CD1c-positive myeloid dendritic cell (primary cell): Measurements from ENCODE around the gene PAX6.

ENCODE experiments used
- DNase-seq: peaks from one replicate; pipeline ENCODE4 v3.0.0-alpha.2; 2016; ENCODE audit errors: extremely low spot score

PAX6 gene

DNA sequence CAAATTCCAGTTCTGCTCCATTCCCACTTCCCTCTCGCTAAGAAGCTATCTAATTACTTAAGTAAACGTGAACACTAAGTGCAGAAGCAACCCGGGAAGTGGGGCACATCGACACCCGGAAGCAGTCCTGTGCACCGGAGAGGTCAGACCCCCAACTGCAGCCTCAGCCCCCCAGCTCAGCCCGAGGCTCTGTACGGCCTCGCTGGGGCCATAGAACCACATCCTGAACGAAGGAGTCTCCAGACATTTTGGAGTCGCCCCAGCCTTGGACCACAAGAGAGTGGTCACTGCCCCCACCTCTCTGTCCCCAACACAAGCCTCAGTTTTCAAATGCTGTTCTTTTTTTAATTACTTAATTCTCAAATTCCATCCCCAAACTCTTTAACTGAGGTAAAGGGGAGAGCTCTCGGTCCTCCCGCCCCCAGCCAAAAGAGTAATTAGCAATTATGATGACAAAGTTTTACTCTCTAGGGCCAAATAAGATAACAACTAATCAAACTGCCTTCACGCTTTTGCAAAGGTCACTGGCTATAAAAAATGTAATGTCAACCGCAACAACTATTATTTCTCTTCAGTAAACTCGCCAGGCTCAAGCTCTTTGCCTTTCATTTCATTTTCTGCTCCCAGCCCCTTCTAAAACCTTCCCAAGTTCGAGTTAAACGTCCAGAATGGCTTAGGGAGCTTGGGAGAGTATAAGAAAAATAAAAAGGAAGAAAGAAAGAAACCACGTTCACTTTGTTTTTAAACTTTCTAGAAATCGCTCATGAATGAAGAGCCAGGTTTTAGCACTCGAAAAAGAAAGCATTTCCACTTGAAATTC is 2.2 kb downstream of the PAX6 start:
- DNase-seq: no peak

DNA sequence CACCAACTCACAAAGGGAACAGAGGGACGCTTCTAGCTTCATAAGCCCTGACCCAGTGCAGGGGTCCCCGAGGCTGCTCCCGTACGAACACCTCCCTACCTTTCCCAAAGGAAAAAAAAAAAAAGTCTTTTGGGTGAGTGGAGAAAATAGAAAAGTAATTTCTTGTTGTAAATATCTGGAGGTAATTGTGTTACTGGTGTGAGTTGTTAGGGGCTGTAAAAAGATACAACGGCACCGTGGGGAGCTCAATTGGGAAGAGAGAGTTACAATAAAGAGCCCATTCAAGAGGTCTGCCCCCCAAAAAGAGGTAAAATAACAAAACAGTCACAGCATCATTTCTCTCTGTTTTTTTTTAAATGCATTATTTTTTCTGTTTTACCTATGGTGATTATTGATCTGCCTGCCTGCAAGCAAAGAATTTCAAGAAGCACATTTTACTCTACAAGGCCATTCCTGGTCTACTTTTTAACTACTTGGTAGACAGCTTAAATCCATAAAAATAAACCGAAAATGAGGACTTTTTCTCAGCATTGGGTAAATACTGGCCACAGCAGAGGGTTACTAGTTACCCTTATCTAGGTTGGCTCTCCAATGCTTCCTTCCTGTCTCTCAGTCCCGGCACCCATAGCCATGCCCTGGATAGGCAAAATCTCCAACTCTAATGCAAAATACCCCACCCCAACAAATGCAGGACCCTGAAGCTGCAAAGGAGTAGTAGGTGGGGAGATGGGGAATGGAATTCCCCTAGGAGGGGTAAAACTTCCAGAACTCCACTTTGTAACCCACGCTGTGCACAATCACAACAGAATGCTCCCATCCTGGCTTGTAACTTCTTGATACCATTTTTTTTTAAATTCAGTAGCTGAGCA is 3.1 kb downstream of the PAX6 start:
- DNase-seq: no peak

DNA sequence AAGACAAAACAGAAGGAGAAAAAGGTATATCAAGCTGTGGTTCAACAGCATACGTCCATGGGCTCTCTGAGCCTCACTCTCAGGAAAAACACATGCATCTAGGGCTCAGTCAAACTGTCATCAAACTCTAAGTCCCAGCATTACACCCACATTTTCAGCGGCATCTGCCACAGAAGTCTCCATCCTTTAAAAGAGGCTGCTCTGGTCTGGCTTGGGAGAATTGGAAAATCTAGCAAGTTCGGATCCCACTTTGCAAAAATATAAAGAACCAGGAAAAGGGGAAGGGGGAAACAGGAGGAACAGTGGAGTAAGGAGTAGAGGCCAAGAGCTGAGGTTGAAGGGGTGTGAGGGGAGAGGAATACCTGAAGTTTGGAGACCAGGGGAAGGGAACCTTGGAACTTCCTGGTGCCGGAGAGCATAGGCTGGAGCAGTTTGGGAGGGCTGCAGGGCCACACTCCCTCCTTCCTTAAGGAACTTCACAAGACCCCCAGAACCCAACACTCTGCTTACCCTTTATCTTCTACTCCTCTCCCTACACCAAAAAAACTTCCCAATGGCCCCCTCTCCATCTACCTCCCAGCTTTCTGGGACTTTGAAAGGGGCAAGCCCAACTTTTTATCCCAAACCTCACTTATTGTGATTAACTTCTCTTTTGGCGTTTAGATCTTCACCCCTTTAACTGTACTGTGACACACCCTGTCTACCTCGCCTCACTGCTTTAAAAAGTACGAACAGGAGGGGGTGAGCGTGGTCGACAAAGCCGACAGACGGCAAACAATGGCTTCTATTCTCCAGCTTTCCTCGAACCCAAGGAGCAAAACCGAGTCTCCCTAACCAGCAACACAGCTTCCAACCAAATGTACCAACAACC is 4.0 kb downstream of the PAX6 start:
- no peak for DNase-seq

DNA sequence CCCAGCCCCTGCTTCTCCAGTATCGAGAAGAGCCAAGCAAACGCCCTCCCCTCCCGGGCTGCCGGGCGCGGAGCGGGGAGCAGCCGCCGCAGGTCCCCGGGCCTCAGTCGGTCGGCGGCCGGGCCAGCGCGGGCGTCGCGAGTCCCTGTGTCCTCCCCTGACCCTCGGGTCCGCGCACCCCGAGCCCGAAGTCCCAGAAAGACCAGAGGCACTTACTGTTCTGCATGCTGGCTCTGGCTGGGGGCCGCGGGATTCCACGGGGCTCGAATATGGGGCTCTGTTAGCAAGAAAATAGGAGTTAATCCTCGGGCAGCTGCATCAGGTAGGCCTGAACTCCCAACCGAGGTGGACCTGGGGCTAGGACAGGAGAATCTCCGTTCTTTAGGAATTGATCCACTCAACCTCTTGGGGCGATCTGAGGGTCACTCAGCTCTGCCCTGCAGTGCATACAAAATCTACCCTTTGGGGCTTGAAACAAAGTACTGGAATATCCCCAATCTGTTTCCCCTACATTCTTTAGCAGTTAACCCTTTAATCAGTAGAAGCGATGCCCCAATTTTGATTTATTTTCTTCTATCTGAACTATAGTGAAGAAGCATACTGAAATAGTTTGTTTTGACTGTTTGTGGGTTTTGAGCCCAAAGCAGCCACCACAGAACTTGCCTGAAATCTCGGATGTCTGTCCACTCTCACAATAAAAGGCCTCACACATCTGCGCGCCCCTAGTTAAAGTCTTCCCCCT is 4.8 kb downstream of the PAX6 start:
- no peak for DNase-seq

DNA sequence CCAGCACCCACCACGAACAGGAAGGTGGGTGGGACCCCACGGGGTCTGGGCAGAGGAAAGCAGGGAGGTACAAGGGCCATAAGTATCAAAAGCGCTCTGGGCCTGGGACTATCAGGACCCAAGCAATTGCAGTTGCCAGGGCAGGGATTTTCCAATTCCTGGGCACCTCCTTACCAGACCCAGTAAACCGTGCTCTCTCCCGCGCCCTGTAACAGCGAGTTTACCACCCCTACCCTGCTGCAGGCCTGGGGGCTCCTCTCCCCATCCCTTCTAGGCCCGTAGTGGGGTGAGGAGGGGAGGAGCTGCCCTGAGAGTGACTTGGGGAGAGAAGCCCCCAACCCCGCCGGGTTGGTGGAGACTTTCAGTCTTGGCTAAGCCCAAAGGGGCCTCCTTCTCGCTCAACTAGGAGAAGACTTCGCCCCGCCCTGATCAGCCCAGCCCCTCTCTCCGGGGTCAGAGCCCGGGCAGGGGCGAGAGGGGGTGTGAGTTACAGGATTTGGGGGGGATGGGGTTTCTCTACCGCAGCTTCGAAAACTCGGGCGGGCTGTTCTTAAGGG is 5.4 kb downstream of the PAX6 start:
- no peak for DNase-seq

DNA sequence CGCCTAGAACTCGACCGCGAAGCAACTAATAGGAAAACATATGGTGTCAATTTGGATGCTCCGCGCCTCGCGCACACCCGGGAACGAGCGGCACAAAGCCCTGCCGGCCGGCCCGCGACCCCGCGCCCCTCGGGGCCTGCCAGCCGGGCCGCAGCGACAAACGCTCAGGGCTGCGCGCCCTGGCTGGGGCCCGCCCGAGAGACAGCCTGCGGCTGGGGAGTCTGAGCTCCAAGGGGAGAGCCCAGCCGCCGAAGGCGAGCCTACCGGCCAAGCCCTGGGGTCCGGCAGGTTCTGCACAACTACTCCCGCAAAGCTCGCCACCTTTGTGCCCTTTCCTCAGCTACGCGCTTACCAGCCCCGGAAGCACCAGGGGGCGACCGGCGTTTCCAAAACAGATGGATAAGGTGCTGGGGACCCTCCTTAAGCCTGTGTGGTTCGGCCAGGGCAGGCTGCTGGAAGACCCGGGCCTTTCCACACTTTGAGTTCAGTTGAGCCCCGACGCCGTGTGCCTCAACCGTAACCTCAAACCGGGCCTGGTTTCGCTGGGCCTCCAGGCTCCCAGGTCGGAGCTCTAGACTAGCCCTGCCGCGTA is 6.0 kb downstream of the PAX6 start:
- no peak for DNase-seq

DNA sequence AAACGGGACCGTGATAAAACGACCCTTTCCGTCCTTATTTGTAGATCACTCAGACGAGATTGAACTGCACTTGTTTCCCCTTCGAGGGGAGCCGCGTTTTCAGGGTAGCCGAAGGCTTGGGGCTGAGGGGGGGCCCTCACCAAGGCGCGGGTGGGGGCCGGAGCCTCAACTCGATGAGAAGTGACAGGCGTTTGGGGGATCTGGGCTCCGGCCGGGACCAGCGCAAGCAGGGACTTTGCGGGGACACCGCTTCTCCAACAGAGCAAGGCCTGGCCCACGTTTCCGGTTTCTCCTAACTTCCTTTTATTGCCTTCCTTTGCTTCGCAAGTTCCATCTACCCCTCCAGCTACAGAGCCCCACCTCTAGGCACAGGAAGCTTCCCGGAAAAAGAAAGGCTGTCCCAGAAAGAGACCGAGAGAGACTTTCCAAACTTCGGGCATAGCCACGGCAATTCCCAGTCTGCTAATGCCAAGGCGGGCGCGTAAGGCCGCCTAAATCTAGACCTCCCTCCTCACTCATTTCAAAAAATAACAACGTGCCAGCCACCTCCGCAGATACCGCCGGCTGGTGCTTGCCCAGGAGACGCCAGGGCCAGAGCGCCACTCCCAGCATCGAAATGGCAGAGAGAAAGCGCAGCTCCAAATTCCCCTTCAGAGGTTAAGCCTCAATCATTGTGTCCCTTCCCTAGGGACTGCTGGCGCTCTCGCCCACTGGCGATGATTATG is 6.6 kb downstream of the PAX6 start:
- DNase-seq: no peak

DNA sequence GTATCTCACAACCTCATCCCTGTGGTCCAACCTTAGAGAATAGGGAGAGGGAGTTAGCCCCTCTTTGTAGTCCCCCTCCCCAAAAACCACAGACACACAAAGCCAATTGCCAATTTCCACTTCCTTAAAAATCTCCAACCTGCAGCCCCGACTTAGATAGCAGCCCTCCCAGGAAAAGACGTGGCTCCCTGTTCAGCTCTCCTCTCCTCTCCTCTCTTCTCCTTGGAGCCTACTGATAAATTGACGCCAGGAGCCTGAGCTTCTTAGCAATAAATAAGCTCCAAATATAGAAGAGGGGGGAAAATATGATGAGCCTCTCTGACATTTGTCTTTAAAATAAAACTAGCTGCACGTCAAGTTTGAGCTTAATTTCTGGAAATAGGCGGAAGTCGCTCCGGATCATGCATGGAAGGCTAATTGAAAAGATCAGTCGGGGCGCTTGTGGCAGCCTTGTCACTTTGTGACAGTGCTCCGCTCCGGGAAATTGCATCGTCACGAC is 7.3 kb downstream of the PAX6 start:
- DNase-seq: no peak

DNA sequence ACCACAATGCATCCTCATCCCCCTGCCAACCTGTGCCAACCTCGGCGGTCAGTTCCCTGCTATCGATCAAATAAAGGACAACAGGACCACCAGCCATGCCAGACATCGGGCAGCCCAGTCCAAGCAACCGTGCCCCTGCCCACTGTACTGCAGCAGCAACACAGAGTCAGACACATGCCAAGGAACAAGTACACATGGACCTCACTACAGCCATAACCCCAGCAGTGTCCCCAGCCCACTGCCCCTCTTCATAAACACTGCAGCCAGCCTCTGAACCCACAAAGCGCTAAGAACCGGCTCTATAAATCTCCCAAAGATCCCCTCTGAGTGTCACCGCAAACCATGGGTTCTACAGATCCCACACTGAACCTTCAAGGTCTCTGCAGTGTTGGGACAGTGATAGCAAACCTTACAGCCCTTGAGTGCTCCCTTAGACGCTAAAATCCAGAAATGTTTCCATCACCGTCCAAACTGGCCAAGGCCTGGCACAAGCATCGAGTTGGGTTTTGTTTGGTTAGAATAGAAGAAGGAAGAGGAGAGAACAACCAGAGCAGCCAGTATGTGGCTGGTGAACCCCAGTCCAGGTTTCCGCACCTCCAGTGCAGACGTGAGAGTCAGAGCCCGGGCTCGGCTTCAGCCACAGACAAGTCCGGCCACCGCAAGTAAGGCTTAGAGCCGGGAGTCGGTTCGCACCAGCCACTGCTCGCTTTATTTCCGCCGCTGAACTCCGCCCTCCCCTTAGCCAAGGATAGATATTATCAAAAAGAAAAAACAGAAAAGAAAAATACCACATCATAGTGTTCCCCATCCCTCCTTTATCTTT is 7.9 kb downstream of the PAX6 start:
- DNase-seq: no peak

DNA sequence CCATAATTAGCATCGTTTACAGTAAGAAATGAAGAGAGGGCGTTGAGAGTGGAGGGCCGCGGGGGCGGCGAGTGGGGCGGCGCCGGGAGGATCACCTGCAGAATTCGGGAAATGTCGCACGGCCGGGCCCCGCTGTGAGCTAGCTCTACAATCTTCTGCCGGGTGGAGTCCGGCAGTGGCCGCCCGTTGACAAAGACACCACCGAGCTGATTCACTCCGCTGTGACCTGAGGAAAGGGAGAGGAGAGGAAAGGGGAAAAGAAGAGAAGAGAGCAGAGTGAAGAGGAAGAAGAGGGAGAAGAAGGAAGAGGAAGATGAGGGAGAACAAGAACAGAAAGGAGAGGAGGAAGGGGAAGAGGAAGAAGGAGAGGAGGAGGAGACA is 8.5 kb downstream of the PAX6 start:
- DNase-seq: no peak

DNA sequence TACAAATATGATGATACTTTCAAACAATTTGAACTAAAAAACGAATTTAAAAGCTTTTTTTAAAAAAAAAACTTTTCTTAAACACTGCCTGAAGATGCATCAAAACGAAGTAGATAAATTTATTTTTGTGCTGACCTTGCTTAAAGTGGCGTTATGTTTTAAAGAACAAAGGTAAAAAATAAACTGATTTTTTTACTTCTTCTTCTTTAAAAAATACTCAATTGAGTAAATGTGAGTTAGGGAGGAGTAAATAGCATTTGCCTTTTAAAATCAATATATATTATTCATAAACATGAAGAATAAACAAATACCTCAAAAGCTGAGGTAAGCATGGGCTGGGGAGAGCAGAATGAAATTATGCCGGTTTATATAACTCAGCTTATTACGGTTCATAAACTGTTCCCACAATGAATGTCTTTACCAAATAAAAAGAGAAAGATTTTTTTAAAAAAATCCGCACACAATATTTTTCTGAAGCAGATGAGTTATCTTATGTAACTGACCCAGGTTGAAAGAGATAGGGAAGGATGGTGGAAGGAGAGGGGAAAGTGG is 9.0 kb downstream of the PAX6 start:
- no peak for DNase-seq

DNA sequence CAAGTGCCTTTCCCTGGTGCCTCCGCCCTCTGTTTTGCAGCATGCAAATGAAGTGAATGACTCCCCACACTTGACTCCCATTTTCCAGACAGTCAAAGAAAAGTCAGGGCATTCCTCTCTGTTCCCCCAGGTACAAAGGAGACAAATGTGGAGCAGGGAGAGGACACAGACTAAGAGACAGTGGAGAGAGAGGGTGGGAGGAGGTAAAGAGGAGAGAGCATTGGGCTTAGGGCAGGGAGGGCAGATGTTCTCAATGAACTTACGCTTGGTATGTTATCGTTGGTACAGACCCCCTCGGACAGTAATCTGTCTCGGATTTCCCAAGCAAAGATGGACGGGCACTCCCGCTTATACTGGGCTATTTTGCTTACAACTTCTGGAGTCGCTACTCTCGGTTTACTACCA is 9.8 kb downstream of the PAX6 start:
- no peak for DNase-seq

DNA sequence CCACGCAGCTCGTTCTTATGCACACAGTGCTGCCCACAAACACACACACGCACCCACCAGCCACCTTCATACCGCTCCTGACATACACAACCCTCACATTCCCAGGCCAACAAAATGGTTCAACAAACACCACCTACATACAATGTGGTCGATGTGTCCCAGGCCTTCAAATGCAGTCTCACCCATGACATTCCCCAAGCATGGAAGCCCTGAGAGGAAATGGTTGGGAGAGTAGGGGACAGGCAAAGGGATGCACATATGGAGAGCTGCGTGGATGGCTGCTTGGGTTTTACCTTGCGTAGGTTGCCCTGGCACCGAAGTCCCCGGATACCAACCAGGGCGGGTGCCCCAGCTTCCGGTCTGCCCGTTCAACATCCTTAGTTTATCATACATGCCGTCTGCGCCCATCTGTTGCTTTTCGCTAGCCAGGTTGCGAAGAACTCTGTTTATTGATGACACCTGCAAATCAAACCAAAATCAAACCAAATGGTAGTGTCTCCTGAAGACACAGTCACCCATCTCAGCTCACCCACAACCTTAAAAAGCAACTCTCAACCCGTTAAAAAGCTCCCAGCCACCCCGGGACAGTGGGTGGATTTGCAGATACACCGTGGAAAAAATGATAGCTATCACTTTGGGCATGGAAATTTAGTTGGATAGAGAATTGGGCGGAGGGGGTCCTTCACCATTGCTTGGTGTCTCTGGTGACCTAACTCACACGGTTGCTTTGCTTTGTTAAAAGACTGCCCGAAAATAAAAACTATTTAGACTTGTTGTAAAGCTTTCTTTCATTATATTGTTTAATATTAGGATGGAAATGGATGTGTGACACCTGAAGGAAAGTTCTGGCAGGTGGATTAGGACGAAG is 10.5 kb downstream of the PAX6 start:
- no peak for DNase-seq

DNA sequence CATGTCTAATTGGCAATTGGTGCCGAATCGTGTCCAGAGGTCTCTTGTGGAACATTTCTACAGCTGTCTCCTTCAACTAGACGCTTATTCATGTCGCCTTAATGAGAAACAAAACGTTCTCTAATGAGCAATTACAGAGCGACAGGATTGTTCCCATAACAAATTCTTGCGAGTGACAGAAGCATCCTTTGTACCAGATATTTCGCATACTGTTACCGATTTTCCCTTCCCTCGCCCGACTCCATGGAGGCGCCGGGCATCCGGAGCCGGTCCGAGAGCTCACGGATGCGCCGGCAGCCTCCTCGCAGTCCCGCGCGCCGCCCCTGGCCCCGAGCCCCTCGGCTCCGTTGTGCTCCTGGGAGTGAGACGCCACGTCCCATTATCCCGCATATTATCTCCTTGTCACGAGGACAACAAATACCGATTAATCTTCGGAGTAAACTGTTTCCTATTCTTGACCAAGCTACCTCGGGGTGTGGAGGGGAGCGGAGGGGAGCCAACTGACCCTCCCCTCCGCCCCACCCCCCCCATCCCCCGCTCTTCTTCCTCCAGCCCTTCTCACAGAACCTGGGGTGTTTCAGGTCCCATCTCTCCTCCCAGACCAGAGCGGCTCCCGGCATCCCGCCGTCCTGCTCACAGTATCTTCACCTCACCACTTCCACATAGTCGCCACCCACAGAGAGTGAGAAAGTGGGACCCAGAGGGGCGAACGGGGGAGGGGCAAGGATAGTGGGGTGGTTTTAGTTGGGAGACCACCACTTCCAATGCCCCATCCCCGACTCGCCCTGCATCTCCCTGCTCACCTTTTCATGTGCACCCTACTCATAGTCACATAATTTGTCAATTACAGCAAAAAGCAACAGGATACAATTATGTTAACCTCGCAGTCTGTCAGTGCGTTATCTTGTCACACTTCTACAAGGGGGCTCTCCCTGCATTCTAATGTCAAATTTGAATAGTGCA is 11.4 kb downstream of the PAX6 start:
- DNase-seq: no peak

DNA sequence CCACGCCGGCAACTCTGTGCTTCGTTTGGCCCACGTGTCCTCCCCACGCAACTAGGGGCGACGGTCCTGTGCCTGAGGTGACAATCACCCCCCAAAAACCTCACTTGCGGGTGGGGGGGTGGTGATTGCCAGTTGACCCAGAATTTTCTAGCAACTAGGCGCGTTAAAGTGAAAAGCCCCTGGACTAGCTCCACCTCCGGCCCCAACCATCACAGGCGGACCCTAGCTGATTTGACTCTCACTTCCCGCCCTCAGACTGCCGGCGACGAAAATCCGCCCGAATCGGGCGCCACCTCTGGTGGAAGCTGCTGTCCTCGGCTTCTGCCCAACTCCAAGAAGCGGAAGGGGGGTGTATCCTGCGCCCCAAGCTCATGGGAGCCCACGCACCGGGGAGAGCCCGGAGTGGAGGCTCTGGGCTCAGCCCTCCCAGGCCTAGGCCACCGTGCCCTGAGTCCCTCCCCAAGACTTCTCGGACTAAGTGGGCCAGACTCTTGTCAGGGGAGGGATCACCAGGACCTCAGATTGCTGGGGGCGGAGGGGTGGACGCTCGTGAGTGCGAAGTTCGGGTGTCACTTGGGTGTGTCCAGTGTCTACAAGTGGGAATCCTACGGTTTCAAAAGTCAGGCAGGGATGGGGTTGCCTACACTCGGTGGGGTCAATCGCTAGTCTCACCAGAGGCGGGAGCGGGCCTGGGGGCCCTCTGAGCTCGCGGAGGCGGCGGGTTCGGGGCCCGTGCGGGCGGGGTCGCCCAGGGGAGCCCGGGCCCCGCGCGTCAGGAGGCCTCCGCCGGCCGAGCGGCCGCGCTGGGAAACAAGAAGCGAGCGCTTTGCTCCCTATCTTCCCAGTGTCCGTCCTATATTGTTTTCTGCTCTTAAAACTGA is 12.3 kb downstream of the PAX6 start:
- DNase-seq: no peak
